HG03280 (cell line): Measurements from ENCODE around the gene TNFRSF4.

Experiments
- ATAC-seq: cut with Tn5 transposase; IDR thresholded peaks from one replicate; pipeline ENCODE4 v1.9.1; 2021; ENCODE audit warnings: mild to moderate bottlenecking, moderate library complexity; ENCODE audit not compliant: unreplicated experiment

Gene TNFRSF4

GRCh38 chr1:1171161-1171545, 42.8 kb downstream of the TNFRSF4 start:
- no peak for ATAC-seq

DNA sequence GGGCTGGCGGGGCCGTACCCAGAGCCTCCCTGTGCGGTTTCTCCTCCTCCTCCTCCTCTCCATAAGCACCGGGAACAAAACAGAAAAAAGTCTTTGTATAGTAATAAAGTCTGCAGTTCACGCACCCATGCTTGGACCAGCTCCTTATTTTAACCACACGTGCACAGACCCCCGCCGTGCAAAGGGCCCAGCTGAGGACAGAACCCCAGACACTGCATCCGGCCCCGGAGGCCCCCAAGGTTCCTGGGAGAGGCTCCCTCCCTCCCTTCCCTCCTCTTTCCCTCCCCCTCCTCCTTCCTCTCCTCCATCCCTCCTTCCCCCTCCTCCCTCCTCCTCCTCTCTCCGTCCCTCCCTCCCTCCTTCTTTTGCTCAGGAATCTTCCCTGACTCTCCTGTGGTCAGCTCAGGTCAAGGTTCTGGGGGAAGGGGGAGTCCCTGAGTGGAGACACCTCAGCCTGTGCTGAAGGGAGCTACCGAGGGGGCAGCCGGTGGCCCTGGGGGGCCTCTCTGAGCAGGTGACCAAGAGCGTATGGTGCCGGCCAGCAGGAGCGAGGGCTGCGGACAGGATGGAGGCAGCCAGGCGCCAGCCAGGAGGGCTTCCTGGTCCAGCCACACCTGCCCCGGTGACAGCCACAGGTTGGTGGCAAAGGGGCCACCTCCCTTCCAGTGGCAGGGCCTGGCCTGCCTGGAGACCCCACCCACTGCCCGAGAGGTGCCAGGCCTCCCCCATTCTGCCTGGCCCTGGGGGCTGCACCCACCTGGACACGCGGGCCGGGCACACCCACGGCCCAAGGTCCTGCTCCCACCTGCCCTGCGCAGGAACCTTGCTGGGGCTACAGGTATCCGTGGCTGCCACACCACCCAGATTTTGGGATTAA, 43.5 kb downstream of the TNFRSF4 start:
- no peak for ATAC-seq

DNA sequence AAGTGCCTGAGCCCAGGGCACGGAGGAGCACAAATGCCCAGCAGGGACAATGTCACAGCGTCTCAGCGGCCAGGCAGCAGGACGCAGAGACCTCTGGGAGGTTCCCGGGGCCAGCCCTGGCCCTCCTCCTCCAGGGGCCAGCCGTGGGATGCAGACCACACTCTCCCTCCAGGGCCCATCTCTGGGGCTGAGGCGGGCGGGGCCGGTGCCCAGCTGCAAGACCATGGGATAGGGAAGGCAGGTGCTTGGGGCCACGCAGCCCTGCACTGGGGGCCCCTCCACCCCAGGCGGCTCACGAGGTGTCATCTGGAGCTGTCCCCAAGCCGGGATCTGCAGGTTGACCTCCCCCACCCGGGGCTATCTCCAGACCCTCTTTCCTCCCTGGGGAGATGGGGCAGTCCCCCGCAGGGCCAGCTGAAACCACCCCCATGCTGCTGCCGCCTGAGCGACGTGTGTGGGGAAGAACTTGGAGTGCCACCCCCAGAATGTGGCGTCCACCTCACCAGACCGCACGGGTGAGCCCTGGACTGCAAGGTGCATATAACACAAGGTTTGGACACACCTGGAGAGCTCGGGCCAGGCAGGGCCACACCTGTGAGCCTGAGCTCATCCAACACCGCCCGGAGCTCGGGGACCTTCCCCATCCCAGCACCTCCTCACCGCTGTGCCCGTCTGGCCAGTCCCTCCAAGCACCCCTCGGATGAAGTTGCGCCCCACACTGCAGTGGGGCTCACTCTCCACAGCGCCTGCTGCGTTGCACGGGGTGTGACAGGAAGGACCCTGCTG, 44.3 kb downstream of the TNFRSF4 start:
- ATAC-seq, result no peak

DNA sequence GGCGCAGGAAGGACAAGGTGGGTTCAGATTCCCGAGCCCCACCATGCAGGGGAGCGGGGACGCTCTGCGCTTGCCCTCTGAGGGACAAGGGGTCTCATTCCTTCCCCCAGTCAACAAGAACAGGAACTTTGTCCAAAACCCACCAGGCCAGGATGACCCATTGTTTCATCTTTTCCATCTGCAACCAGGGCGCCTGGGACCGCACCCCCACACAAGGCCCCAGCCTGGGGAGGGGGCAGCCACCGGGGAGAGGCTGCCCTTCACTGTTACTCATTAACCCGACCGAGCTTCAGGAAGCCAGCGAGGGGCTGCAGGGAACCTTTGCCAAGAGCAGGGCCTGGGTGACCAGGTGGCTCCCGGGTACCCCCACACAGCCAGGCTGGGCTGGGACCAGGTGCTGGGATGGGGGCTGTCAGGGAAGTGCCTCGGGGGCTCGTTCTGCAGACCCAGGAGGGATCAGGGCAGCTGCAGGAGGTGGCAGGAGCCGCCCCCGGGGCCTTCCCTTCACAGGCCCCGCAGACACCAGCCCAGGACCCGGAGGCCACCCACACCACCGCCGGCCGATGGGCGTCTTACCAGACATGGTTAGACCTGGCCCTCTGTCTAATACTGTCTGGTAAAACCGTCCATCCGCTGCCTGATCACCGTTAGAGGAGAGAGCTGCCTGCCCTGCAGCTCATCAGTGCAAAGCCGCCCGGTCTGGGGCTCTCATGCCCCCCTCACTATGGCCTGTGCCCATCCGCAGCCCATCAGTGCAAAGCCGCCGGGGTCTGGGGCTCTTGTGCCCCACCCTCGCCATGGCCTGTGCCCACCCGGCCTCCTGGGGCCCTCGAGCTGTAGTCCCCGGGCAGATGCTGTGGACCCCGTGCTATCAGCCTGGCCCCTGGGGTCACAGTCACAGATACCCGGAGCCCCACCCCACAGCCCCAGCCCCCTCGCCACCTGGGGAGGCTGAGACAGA, 45.2 kb downstream of the TNFRSF4 start:
- no peak for ATAC-seq

GRCh38 chr1:1167841-1168450, 46.0 kb downstream of the TNFRSF4 start:
- ATAC-seq, result no peak

- no peak for ATAC-seq
Measured at GRCh38 chr1:1167398-1167821, 46.5 kb downstream of the TNFRSF4 start.

- ATAC-seq, result no peak
Measured at GRCh38 chr1:1166642-1167397, 47.1 kb downstream of the TNFRSF4 start.

- no peak for ATAC-seq
Measured at GRCh38 chr1:1165900-1166421, 48.0 kb downstream of the TNFRSF4 start.

GRCh38 chr1:1165485-1165884, 48.5 kb downstream of the TNFRSF4 start:
- ATAC-seq, result no peak

GRCh38 chr1:1164701-1165451, 49.1 kb downstream of the TNFRSF4 start:
- ATAC-seq, result no peak

DNA sequence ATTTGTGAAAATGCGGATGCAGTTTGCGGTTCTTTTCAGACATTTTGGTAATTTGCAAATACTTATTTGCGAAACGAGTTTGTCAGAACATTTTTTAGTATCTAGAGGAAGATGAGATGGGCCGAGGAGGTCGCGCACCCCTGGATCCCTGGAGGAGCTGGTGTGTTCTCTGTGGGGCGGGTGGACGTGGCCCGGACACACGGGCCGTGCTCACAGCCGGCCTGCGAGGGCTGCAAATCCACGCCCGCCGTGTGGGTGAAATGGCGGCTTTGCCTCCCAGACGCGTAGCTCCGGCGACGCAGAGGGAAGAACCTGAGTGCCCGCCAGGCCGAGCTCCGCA, 49.6 kb downstream of the TNFRSF4 start:
- no peak for ATAC-seq

- no peak for ATAC-seq
Measured at GRCh38 chr1:1163538-1164070, 50.3 kb downstream of the TNFRSF4 start.

DNA sequence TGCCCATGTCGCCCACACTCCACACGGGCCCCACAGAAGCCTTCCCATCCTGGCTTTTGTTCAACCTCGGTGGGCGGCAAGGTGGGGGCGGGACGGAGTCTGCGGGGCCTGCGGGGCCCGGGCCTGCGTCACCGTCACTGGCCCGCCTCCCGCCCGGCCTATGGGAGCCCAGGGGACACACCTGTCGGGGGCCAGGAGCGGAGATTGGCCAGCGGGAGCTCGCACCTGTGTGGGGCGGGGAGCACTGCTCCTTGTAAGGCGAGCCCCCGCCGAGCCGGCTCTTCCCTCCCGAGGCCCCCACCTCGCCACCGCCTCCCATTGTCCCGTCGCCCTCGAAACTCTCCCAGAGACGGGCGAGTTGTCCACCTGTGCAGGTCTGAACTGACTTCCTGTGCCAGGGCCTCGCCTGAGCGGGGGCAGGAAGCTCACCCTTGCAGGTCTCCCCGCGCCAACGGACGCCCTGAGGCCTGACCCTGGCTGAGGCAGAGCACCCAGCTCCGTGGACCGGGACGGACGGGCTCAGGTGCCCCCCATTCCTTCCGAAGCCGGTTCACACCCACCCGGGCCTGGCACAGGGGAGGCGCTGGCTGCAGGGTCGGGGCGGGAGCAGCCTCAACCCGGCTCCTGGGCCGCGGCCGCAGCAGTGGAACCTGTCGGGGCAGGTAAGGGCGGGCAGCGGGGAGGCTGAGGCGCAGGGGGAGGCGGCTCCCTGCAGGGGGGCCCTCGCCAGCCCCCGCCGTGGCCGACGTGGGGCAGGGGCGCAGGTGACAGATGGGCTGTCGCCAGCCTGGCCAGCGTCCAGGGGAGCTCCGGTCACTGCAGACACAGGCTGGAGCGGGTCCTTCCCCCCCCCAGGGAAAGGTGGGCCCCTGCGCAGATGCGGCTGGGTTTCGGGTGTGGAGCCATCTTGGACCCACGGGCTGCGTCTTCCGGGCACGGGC, 51.1 kb downstream of the TNFRSF4 start:
- no peak for ATAC-seq

DNA sequence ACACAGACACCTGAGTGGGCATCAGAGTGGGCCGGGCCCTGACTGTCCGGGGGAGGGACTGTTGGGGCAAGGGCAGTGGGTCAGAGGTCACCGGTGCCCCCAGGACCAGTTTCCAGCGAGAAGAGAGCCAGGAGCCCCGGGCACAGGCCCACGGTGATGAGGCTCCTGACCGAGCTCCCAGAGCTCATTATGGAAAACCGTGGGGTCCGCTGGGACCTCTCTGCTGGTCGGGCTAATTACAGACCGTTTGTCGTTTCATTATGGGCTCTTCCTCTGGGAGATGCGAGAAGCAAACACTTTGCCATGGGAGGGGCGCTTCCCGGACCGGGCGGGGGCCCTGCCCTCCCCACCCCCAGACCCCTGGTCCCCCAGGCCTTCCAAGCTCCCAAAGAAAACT, 52.3 kb downstream of the TNFRSF4 start:
- ATAC-seq, result no peak
